ENCODE measurements around the gene C1QTNF8. TPM values are rescaled to one million over a fixed set of nuclear protein-coding genes. Genes with fewer than 3 reads are reported as not detected.

The C1QTNF8 gene
- total RNA-seq, 1 donor from 2014 or later: not detected

DNA sequence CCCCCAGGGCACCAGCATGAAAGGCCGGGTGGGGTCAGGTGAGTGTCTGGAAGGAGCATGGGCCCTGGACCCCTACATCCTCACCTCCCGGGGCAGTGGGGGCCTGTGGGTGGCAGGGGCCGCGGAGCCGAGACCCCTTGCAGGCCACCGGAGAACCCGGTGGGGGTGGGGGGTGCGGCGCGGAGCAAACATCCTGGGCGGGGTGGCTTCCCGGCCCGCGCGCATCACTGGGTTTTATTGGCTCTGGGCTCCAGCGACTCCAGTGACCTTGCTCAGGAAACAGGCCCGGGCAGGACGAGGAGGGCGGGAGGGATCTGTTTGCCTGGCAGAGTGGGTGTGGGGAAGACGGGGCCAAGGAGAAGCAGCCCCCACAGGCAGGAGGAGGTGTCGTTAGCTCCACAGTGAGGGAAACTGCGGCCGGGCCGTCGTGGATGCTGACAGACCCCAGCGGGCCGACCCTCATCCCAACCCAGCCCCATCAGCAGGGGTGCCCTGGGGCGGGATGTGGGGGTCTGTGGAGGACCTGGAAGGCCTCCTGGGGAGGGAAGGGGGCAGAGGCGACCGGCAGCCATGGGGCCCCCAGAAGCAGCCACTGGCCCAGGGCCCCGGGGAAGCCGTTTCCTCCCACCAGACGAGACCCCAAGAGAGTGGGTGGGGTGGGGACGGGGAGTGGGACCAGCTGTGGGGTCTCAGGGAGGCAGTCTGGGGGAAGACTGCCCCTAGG lies 12.9 kb downstream of the C1QTNF8 start:
- intact Hi-C loops (cut with DNase I): no loop called here
- DNase-seq (ENCODE audit: low spot score): no peak

DNA sequence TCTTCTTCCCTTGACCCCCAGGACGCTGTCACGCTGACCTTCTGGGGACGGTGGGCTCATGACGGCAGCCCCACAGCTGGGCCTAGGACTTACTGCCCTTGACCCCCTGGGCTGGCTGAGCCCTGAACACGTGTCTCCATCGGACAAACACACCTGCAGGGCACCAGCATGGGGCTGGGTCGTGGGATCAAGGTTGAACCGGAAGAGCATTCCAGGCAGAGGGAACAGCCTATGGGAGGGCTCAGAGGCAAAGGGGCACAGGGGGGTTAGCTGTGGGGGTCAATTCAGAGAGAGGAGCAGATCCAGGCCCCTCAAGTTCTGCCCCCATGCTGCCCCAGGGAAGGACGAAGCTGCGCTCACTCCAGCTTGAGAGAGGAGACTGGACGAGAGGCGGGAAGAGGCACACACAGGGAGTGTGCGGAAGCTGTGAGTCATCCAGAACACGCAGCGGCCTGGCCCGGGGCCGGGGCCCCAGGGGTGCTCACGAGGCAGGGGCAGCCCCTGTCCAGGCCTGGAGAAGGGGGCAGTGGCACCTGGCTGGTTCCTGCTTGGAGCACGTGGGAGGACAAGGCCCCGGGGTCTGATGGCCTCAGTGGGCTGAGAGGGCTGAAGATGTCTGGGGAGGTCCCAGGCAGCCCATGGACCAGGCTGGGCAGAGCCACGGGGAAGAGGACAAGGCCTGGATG lies 13.6 kb downstream of the C1QTNF8 start:
- no peak for DNase-seq (ENCODE audit: low spot score)
- intact Hi-C loops (cut with DNase I): no loop called here
- ATAC-seq: no peak

More for the DNA sequence above, 12.9 kb downstream of the C1QTNF8 start:
- no peak for ATAC-seq

DNA sequence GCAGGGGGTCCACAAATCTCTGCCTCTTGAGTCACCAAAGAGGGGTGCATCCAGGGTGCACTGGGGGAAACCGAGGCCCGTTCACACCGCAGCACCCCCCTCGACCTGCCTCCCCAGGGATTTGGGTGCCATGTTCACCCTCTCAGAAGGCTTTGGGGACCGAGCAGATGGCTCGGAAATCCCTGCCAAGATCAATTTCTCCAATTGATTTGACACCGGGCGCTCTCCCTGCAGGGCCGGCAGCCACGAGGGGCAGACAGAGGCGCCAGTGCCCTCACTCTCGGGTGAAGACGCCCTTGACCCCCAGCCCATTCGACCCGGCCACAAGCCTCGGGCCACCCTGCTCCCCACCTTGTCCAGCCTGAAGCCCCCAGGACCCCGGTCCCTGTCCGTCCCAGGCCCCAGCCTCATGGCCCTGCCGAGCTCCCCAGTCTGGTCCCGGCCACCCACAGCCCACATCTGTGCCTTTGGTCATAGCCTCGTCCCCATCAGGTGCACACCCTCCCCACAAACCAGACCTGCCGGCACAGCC lies 14.2 kb downstream of the C1QTNF8 start:
- ATAC-seq: no peak
- DNase-seq (ENCODE audit: low spot score): no peak
- intact Hi-C loops (cut with DNase I): no loop called here

GRCh38 chr16:1080801-1081733 lies 15.0 kb downstream of the C1QTNF8 start:
- ATAC-seq: no peak
- no peak for DNase-seq (ENCODE audit: low spot score)
- intact Hi-C loops (cut with DNase I): no loop called here

DNA sequence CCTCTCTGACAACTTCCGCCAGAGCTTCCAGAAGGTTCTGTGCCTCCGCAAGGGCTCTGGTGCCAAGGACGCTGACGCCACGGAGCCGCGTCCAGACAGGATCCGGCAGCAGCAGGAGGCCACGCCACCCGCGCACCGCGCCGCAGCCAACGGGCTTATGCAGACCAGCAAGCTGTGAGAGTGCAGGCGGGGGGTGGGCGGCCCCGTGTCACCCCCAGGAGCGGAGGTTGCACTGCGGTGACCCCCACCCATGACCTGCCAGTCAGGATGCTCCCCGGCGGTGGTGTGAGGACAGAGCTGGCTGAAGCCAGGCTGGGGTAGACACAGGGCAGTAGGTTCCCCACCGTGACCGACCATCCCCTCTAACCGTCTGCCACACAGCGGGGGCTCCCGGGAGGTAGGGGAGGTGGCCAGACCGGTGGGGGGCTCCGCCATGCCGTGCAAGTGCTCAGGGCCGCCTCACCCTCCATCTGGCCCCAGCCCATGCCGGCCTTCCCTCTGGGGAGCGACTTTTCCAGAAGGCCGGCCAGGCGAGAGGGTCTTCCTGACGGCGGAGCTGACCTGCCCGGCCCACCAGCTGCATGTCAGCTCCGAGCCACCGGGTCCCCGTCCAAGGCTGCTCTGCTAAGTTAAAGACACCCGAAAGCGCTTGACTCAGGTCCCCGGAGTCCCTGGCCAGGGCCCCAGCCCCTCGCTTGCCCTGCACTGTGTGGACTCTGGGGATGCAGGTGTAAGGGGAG lies 16.1 kb downstream of the C1QTNF8 start:
- DNase-seq (ENCODE audit: low spot score): no peak
- intact Hi-C loops (cut with DNase I): no loop called here
- ATAC-seq: no peak

GRCh38 chr16:1079341-1079740 lies 16.7 kb downstream of the C1QTNF8 start:
- no peak for ATAC-seq
- intact Hi-C loops (cut with DNase I): no loop called here
- DNase-seq (ENCODE audit: low spot score): no peak

DNA sequence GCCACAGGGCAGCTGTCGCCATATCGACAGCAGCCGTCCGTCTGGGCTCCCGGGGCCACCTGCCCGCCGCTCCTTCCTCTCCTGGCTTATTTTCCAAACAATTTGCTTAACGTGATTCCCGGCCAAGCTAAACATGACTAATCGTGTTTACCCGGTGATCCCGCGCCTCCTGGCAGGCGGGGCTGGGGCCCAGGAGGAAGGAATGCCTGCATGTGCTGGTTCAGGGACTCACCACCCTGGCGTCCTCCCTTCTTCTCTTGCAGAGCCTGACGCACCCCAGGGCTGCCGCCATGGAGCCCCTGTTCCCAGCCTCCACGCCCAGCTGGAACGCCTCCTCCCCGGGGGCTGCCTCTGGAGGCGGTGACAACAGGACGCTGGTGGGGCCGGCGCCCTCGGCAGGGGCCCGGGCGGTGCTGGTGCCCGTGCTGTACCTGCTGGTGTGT lies 17.4 kb downstream of the C1QTNF8 start:
- intact Hi-C loops (cut with DNase I): no loop called here
- DNase-seq (ENCODE audit: low spot score) (no peak), ATAC-seq (no peak)

- intact Hi-C loops (cut with DNase I): no loop called here
- ATAC-seq: no peak
- DNase-seq (ENCODE audit: low spot score): no peak
Measured at GRCh38 chr16:1077877-1078578, 18.0 kb downstream of the C1QTNF8 start.

DNA sequence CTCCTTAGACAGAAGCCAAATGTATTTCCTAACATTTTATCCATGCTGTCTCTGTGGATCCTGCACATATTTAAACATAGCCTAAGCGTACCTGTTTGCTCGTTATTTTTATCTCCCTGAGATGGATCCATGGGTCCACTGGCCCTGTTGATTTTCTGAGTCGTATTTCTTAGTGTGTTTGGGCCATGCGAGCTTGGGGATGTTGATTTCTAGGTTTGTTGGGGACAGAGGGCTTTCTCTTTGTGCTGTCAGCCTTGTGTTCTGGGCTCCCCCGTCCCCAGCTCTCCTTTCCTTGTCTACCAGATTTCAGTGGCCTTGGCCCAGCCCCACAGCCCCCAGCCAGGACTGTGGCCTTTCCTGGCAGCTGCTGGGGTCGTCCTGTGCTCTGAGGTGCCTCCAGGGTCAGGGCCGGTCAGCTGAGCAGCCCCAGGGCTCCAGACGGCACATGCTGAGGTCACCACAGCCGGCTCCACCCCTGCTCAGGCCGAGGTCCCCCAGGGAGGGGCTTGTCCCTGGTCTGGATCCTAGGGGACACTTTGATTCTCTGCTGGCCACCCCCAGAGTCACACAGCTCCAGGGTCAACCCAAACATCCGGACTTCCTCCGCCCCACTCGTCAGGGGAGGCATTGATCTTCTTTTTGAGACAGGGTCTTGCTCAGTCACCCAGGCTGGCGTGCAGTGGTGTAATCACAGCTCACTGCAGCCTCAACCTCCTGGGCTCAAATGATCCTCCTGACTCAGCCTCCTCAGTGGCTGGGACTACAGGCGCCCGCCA lies 19.1 kb downstream of the C1QTNF8 start:
- intact Hi-C loops (cut with DNase I): no loop called here
- DNase-seq (ENCODE audit: low spot score) (no peak), ATAC-seq (no peak)

DNA sequence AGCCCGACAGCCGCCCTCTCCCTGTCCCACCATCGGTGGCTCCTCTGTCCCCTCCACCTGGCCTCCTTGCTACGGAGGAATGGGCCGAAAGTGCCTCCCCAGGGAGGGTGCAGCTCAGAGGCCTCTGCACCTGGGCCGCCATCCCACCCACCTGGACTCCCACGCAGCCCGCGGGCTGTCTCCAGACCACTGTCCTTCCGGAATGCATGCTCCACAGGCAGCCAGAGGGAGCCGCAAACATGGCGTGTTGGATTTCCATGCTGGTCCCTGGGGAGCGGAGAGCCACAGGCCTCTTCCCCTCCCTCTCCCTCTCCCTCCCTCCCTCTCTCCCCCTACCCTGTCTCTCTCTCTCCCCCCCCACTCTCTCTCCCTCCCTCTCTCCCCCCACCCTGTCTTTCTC lies 20.5 kb downstream of the C1QTNF8 start:
- DNase-seq (ENCODE audit: low spot score) (no peak), ATAC-seq (no peak)
- intact Hi-C loops (cut with DNase I): no loop called here

- intact Hi-C loops (cut with DNase I): no loop called here
- ATAC-seq (no peak), DNase-seq (ENCODE audit: low spot score) (no peak)
Measured at GRCh38 chr16:1074379-1074649, 21.7 kb downstream of the C1QTNF8 start.

GRCh38 chr16:1073566-1074378 lies 22.3 kb downstream of the C1QTNF8 start:
- no peak for DNase-seq (ENCODE audit: low spot score)
- ATAC-seq: no peak
- intact Hi-C loops (cut with DNase I): no loop called here

GRCh38 chr16:1073262-1073558 lies 22.8 kb downstream of the C1QTNF8 start:
- ATAC-seq (no peak), DNase-seq (ENCODE audit: low spot score) (no peak)
- intact Hi-C loops (cut with DNase I): no loop called here

DNA sequence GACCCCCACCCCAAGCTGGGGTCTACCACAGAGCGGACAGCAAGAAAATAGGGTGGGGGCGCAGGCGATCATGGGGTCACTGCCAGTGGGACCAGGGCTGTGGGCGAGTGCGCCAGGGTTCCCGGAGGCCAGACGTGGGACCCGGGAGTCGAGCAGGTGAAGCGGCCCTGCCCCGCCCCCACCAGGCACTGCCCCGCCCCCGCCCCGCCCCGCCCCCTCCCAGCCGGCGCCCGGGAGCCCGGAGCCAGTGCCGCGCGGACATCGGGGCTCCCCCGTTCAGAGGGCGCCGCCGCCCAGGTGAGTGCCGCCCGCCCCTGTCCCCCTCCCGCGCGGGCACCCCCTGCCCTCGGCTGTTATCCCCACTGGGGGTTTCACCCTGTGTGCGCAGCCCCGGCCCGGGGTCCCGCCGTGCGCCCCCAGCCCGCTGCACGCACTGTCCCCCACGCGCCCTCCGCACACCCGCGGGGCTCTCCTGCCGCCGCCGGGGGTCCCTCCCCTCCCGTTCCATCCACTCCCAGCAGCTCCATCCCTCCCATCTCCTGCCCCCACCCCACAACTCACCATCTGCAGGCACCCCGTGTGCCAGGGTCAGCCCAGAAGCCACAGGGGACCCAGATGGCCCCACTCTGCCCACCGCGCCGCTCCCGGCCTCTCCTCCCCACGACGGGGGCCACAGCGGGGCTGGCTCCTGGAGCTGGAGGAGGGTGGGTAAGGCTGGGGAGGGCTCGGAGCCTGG lies 23.4 kb downstream of the C1QTNF8 start, which contains the start of gene SSTR5:
SSTR5 (plus strand) TSS at position 222 of the 736 bp plus-strand sequence. CDS start 6,122 bp downstream, outside the sequence.
- intact Hi-C loops (cut with DNase I): no loop called here
- no peak for ATAC-seq
- no peak for DNase-seq (ENCODE audit: low spot score)

GRCh38 chr16:1071561-1072225 lies 24.4 kb downstream of the C1QTNF8 start:
- ATAC-seq (no peak), DNase-seq (ENCODE audit: low spot score) (no peak)
- intact Hi-C loops (cut with DNase I): no loop called here
